PC-9 (cell line): Measurements from ENCODE around the gene C3. TPM values are rescaled to one million over a fixed set of nuclear protein-coding genes. Genes with fewer than 3 reads are reported as not detected.
"Not testable (repeated sequence)": the region's sequence is repeated elsewhere in the genome, so short reads cannot be mapped to it uniquely, and the experiment has no call there.

Experiments used
- BruUV-seq: library from RNA; stranded (reverse); fragments of 400-500 nt; replicated peaks from 2 replicates; lab custom pipeline; 2021; lab: Mats Ljungman, UMichigan
- CTCF ChIA-PET: fragments of 300-600 bp; sonication (Branson Sonifier 250); formaldehyde crosslinking; loops from one replicate; lab custom pipeline; 2022; ENCODE audit warnings: antibody characterized with exemption; lab: Charles Lee
- POLR2A ChIA-PET: fragments of 300-600 bp; sonication (Branson Sonifier 250); formaldehyde crosslinking; loops from one replicate; lab custom pipeline; 2022; ENCODE audit warnings: antibody characterized with exemption; ENCODE audit not compliant: unreplicated experiment; lab: Charles Lee
- DNase-seq, 2 experiments: peaks; one replicate each; pipeline versions ENCODE4 v3.0.0 to v3.0.0-alpha.2; 2015 to 2022; ENCODE audit warnings: mixed read lengths in 1 of 2
- H2AFZ ChIP-seq: fragments of 200-600 bp; sonication (generic); 2 replicates; pipeline ENCODE4 v1.8.1; 2017; ENCODE audit warnings: antibody characterized with exemption
- H3F3A ChIP-seq: fragments of 200-600 bp; sonication (generic); 2 replicates; pipeline ENCODE4 v1.8.1; 2017; ENCODE audit warnings: antibody characterized with exemption, mild to moderate bottlenecking, low read depth; ENCODE audit not compliant: insufficient read depth
- H3K27ac ChIP-seq: fragments of 200-600 bp; sonication (generic); 2 replicates; pipeline ENCODE4 v1.6.1; 2016; ENCODE audit warnings: mixed run types
- H3K27me3 ChIP-seq: fragments of 200-600 bp; sonication (generic); 2 replicates; pipeline ENCODE4 v1.6.1; 2016; ENCODE audit warnings: low read depth, mixed run types; ENCODE audit not compliant: insufficient read depth
- H3K36me3 ChIP-seq: fragments of 200-600 bp; sonication (generic); 2 replicates; pipeline ENCODE4 v1.6.1; 2016; ENCODE audit warnings: low read depth, mixed run types
- H3K4me1 ChIP-seq: fragments of 200-600 bp; sonication (generic); replicated peaks from 2 replicates; pipeline ENCODE4 v1.6.1; 2016; ENCODE audit warnings: mixed run types; ENCODE audit not compliant: insufficient read depth
- H3K4me2 ChIP-seq: fragments of 200-600 bp; sonication (generic); 2 replicates; pipeline ENCODE4 v1.6.1; 2017; ENCODE audit warnings: mixed run types
- H3K4me3 ChIP-seq: fragments of 200-600 bp; sonication (generic); 2 replicates; pipeline ENCODE4 v1.6.1; 2016; ENCODE audit warnings: mixed run types
- H3K79me2 ChIP-seq: fragments of 200-600 bp; sonication (generic); 2 replicates; pipeline ENCODE4 v1.6.1; 2017; ENCODE audit warnings: low read depth, mixed run types
- H3K9me2 ChIP-seq: fragments of 200-600 bp; sonication (generic); 2 replicates; pipeline ENCODE4 v1.8.1; 2017; ENCODE audit warnings: mild to moderate bottlenecking; ENCODE audit not compliant: insufficient read depth
- H3K9me3 ChIP-seq: fragments of 200-600 bp; sonication (generic); 2 replicates; pipeline ENCODE4 v1.8.1; 2016; ENCODE audit warnings: low read depth; ENCODE audit not compliant: insufficient read depth
- H4K20me1 ChIP-seq: fragments of 200-600 bp; sonication (generic); 2 replicates; pipeline ENCODE4 v1.8.1; 2017; ENCODE audit not compliant: insufficient read depth
- CTCF ChIP-seq: fragments of 200-600 bp; sonication (generic); conservative IDR thresholded peaks from 2 replicates; pipeline ENCODE4 v1.6.1; 2017; ENCODE audit warnings: mixed run types, antibody characterized with exemption, mild to moderate bottlenecking, moderate library complexity
- EZH2 ChIP-seq: fragments of 200-600 bp; sonication (generic); IDR thresholded peaks from 2 replicates; pipeline ENCODE4 v1.8.0; 2017; ENCODE audit warnings: antibody characterized with exemption, low read depth
- intact Hi-C: fragments of 100-400 bp; cut with micrococcal nuclease; formaldehyde crosslinking; loops from one replicate; pipeline ENCODE4 v1.10.0; 2022; ENCODE audit not compliant: unreplicated experiment
- total RNA-seq: library from RNA; stranded (reverse); gene quantifications from 2 replicates; pipeline ENCODE4 v1.2.3, GENCODE V29; 2021

The C3 gene
- total RNA-seq, 1 experiment from 2014 or later, result 130 TPM

- H3K4me3 ChIP-seq, result no peak overlapping the region
- H2AFZ ChIP-seq, result no peak overlapping the region
- H3K36me3 ChIP-seq, result no peaks in the 10 kb centered on the region
- no peak overlapping the region for H3K27ac ChIP-seq
- H3K4me2 ChIP-seq, result no peak overlapping the region
- ChIA-PET POLR2A (interaction anchor here (0.7 kb wide), 2 partner anchors 161 to 413 kb away, joined by 3 to 5 read pairs; no protein-coding TSS in a partner anchor), CTCF (no interaction called here)
- DNase-seq, result no peak
- H3K79me2 ChIP-seq, result no peaks in the 10 kb centered on the region
- BruUV-seq, result no TSS peak
- TF ChIP-seq EZH2 (no peak), CTCF (no peak)
- no peaks in the 10 kb centered on the region for H3K4me1 ChIP-seq
- H3K27me3 ChIP-seq, result no peaks in the 10 kb centered on the region
- H3F3A ChIP-seq, result no peaks in the 10 kb centered on the region
- no peaks in the 10 kb centered on the region for H3K9me2 ChIP-seq
- no peaks in the 10 kb centered on the region for H4K20me1 ChIP-seq
- H3K9me3 ChIP-seq, result no peaks in the 10 kb centered on the region
- intact Hi-C loops, result no loop called here
These were observed 72.2 kb downstream of the C3 start for GRCh38 chr19:6648141-6648715.

- Histone ChIP-seq H4K20me1 (no peaks in the 10 kb centered on the region), H3F3A (peaks cover 2% of the 10 kb centered on the region; the same call in 1 of the 2 replicates), H3K9me3 (no peaks in the 10 kb centered on the region), H3K4me3 (no peak overlapping the region), H3K4me1 (no peaks in the 10 kb centered on the region), H3K36me3 (no peaks in the 10 kb centered on the region), H3K79me2 (no peaks in the 10 kb centered on the region), H2AFZ (no peak overlapping the region), H3K4me2 (no peak overlapping the region), H3K9me2 (no peaks in the 10 kb centered on the region), H3K27ac (no peak overlapping the region), H3K27me3 (no peaks in the 10 kb centered on the region)
- BruUV-seq, result no TSS peak
- intact Hi-C loops, result no loop called here
- CTCF ChIA-PET, result no interaction called here
- TF ChIP-seq CTCF (no peak), EZH2 (no peak)
- DNase-seq, result no peak
- POLR2A ChIA-PET, result no interaction called here
These were observed 75.7 kb downstream of the C3 start for GRCh38 chr19:6644796-6645195.

- H3K79me2 ChIP-seq, H3K27me3 ChIP-seq, H3K4me2 ChIP-seq, H3K9me2 ChIP-seq, H4K20me1 ChIP-seq, POLR2A ChIA-PET, H3K4me1 ChIP-seq, H3K36me3 ChIP-seq, CTCF ChIA-PET, H2AFZ ChIP-seq, DNase-seq, H3K27ac ChIP-seq, intact Hi-C loops, H3K4me3 ChIP-seq, H3F3A ChIP-seq, BruUV-seq, H3K9me3 ChIP-seq: not testable (repeated sequence)
These were observed 80.1 kb downstream of the C3 start for GRCh38 chr19:6640333-6640732.

GRCh38 chr19:6639439-6639838, 81.0 kb downstream of the C3 start:
- intact Hi-C loops, result no loop called here
- Histone ChIP-seq H3K36me3 (no peaks in the 10 kb centered on the region), H3K27ac (no peak overlapping the region; the same call in 1 of the 2 replicates), H3F3A (peaks cover 6% of the 10 kb centered on the region; the same call in 1 of the 2 replicates), H3K9me3 (no peaks in the 10 kb centered on the region), H4K20me1 (no peaks in the 10 kb centered on the region), H3K4me2 (no peak overlapping the region), H3K79me2 (no peaks in the 10 kb centered on the region), H3K4me1 (no peaks in the 10 kb centered on the region), H3K9me2 (no peaks in the 10 kb centered on the region), H3K27me3 (no peaks in the 10 kb centered on the region), H3K4me3 (no peak overlapping the region), H2AFZ (no peak overlapping the region)
- no peak for TF ChIP-seq CTCF
- no peak for TF ChIP-seq EZH2
- ChIA-PET CTCF (no interaction called here), POLR2A (no interaction called here)
- no peak for DNase-seq
- no TSS peak for BruUV-seq

GRCh38 chr19:6633456-6633813, 87.0 kb downstream of the C3 start:
- not testable (repeated sequence) for H3K4me2 ChIP-seq, H3F3A ChIP-seq, DNase-seq, H4K20me1 ChIP-seq, H3K27me3 ChIP-seq, BruUV-seq, H3K36me3 ChIP-seq, H3K9me3 ChIP-seq, H3K79me2 ChIP-seq, H3K9me2 ChIP-seq, H3K4me1 ChIP-seq, H3K4me3 ChIP-seq, H2AFZ ChIP-seq, H3K27ac ChIP-seq
- POLR2A ChIA-PET, result interaction anchor here (0.6 to 0.7 kb wide), 2 partner anchors 541 to 542 kb away, joined by 3 to 7 read pairs; no protein-coding TSS in a partner anchor
- intact Hi-C loops, result loop anchor here (5.0 kb wide), 1 partner anchor 506 kb away; no protein-coding TSS in a partner anchor
- CTCF ChIA-PET, result interaction anchor here (0.6 to 0.7 kb wide), 2 partner anchors 82 to 116 kb away, joined by 3 to 5 read pairs; no protein-coding TSS in a partner anchor
